Thyroid gland (tissue), 4 donors: ENCODE measurements around the gene TMEM175.

Experiments
- CTCF ChIP-seq, 6 experiments: fragments of 200-600 bp in 3 of 6; fragments of 450-650 bp in 3 of 6; sonication (generic) in 3 of 6; IDR thresholded peaks; one replicate each; pipeline ENCODE4 v1.5.1; 2016 to 2019; ENCODE audit warnings: antibody characterized with exemption in 6 of 6, mild to moderate bottlenecking in 2 of 6, inconsistent platforms in 1 of 6, moderate library complexity in 1 of 6
- POLR2A ChIP-seq, 2 donors: fragments of 450-650 bp; IDR thresholded peaks; one replicate each; pipeline ENCODE4 v1.6.1; 2017; ENCODE audit warnings: antibody characterized with exemption in 2 of 2, mild to moderate bottlenecking in 2 of 2, moderate library complexity in 1 of 2

- no peak for TF ChIP-seq CTCF (IDR thresholded peaks at IDR 0.05)
- no peak for TF ChIP-seq POLR2A (IDR thresholded peaks at IDR 0.05)
Measured at GRCh38 chr4:930827-931193, 1.4 kb upstream of the TMEM175 start.
